ENCODE measurements around the gene CCDC7.

DNA sequence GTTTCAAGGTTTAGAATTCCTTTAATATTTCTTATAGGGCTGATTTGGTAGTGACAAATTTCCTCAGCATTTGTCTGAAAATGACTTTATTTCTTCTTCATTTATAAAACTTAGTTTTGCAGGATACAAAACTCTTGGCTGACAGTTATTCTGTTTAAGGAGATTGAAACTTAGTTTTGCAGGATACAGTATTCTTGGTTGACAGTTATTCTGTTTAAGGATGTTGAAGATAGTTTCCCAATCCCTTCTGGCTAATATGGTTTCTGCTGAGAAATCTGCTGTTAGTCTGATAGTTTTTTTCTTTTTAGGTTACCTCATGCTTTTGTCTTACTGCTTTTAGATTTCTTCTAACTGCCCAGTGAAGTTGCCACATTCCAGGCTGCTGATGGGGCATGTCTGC lies 325.3 kb downstream of the CCDC7 start:
- TF ChIP-seq POLR2A (IDR thresholded peaks at IDR 0.05): no peak
- TF ChIP-seq, protein P1, sequence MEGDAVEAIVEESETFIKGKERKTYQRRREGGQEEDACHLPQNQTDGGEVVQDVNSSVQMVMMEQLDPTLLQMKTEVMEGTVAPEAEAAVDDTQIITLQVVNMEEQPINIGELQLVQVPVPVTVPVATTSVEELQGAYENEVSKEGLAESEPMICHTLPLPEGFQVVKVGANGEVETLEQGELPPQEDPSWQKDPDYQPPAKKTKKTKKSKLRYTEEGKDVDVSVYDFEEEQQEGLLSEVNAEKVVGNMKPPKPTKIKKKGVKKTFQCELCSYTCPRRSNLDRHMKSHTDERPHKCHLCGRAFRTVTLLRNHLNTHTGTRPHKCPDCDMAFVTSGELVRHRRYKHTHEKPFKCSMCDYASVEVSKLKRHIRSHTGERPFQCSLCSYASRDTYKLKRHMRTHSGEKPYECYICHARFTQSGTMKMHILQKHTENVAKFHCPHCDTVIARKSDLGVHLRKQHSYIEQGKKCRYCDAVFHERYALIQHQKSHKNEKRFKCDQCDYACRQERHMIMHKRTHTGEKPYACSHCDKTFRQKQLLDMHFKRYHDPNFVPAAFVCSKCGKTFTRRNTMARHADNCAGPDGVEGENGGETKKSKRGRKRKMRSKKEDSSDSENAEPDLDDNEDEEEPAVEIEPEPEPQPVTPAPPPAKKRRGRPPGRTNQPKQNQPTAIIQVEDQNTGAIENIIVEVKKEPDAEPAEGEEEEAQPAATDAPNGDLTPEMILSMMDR (IDR thresholded peaks at IDR 0.05): no peak
- no peak for TF ChIP-seq POLR2AphosphoS5 (IDR thresholded peaks at IDR 0.05)
- no peak for TF ChIP-seq EP300 (IDR thresholded peaks at IDR 0.05)
